MM.1S (cell line): ENCODE results near the gene WDR36.

Source experiments
- CTCF ChIP-seq: fragments of 300-600 bp; sonication (generic); IDR thresholded peaks from 2 replicates; pipeline ENCODE4 v1.5.1; 2016; ENCODE audit warnings: antibody characterized with exemption, low read length, mixed read lengths
- EZH2 ChIP-seq: fragments of 300-600 bp; sonication (generic); optimal IDR thresholded peaks from 2 replicates; pipeline ENCODE3; 2017; ENCODE audit warnings: low read depth, mild to moderate bottlenecking, antibody characterized with exemption, low read length, mixed read lengths

GRCh38 chr5:111163000-111163399, 70.9 kb downstream of the WDR36 start:
- TF ChIP-seq CTCF (no peak), EZH2 (no peak)
